ENCODE data around the gene TNFRSF1A.

DNA sequence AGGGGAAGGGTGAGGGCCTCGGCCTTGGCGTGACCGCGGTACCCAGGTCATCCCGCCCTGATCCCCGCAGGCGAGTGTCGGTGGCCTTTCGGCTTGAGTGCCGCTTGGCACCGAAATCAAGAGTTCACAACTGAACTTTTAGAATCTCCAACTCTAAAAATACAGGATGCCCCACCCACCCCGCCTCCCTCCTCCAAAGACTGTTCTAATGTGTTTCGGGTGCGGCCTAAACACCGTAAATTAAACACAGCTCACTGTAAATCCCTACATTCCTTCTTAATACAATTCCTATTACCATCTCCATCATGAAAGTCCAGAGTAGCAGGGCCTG, 22.1 kb upstream of the TNFRSF1A start:
- TF ChIP-seq, protein P1, sequence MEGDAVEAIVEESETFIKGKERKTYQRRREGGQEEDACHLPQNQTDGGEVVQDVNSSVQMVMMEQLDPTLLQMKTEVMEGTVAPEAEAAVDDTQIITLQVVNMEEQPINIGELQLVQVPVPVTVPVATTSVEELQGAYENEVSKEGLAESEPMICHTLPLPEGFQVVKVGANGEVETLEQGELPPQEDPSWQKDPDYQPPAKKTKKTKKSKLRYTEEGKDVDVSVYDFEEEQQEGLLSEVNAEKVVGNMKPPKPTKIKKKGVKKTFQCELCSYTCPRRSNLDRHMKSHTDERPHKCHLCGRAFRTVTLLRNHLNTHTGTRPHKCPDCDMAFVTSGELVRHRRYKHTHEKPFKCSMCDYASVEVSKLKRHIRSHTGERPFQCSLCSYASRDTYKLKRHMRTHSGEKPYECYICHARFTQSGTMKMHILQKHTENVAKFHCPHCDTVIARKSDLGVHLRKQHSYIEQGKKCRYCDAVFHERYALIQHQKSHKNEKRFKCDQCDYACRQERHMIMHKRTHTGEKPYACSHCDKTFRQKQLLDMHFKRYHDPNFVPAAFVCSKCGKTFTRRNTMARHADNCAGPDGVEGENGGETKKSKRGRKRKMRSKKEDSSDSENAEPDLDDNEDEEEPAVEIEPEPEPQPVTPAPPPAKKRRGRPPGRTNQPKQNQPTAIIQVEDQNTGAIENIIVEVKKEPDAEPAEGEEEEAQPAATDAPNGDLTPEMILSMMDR (IDR thresholded peaks at IDR 0.05; ENCODE audit: borderline replicate concordance, extremely low read depth, low read length, poor library complexity, severe bottlenecking), result no peak
- TF ChIP-seq EZH2 (IDR thresholded peaks at IDR 0.05; ENCODE audit: borderline replicate concordance, low read depth, low read length, severe bottlenecking), result no peak
